Activated CD8-positive, alpha-beta T cell treated with anti-CD3 and anti-CD28 coated beads for 36 hours (primary cell): ENCODE results near the gene KDM2B. TPM values are rescaled to one million over a fixed set of nuclear protein-coding genes. Genes with fewer than 3 reads are reported as not detected.

Experiments used
- ATAC-seq: fragments of 200-7000 bp; cut with Tn5 transposase; one replicate; pipeline ENCODE4 v1.10.0; 2021; ENCODE audit warnings: mild to moderate bottlenecking, moderate library complexity
- CTCF ChIA-PET: fragments of 350-600 bp; sonication (Branson Sonifier 250); formaldehyde crosslinking; loops from one replicate; lab custom pipeline; 2021; ENCODE audit warnings: antibody characterized with exemption; lab: Charles Lee
- POLR2A ChIA-PET: fragments of 350-600 bp; sonication (Branson Sonifier 250); formaldehyde crosslinking; loops from one replicate; lab custom pipeline; 2021; ENCODE audit warnings: antibody characterized with exemption; lab: Charles Lee
- DNase-seq: peaks from one replicate; pipeline ENCODE4 v3.0.0-alpha.2; 2020
- H3K27ac Mint-ChIP-seq: one replicate; pipeline ENCODE4 v1.8.0; 2021; ENCODE audit warnings: mild to moderate bottlenecking, mixed read lengths
- H3K27me3 Mint-ChIP-seq: one replicate; pipeline ENCODE4 v1.8.0; 2021; ENCODE audit warnings: mixed read lengths
- H3K36me3 Mint-ChIP-seq: one replicate; pipeline ENCODE4 v1.8.0; 2021; ENCODE audit warnings: low read depth, mixed read lengths
- H3K4me1 Mint-ChIP-seq: one replicate; pipeline ENCODE4 v1.8.0; 2021; ENCODE audit warnings: low read depth, mixed read lengths
- H3K4me3 Mint-ChIP-seq: one replicate; pipeline ENCODE4 v1.8.0; 2021; ENCODE audit warnings: mild to moderate bottlenecking, moderate library complexity, mixed read lengths
- H3K9me3 Mint-ChIP-seq: one replicate; pipeline ENCODE4 v1.8.0; 2021; ENCODE audit warnings: mixed read lengths
- CTCF ChIP-seq: fragments of 200-600 bp; IDR thresholded peaks from one replicate; pipeline ENCODE4 v1.8.0; 2022; ENCODE audit warnings: antibody characterized with exemption, mild to moderate bottlenecking
- intact Hi-C: fragments of 100-400 bp; cut with micrococcal nuclease; formaldehyde crosslinking; loops from one replicate; pipeline ENCODE4 v1.10.0; 2022
- total RNA-seq, 2 experiments: library from RNA; stranded (reverse); gene quantifications; one replicate each; pipeline ENCODE4 v1.2.3, GENCODE V29; 2021

KDM2B gene
- total RNA-seq, 2 experiments from 2014 or later, result 61.0 to 61.7 TPM

GRCh38 chr12:121448771-121449315 is 132.0 kb downstream of the KDM2B start:
- Mint-ChIP-seq H3K4me1 (peaks cover 20% of the 10 kb centered on the region), H3K9me3 (no peaks in the 10 kb centered on the region), H3K4me3 (no peak overlapping the region), H3K36me3 (peaks cover 25% of the 10 kb centered on the region), H3K27ac (no peak overlapping the region), H3K27me3 (no peaks in the 10 kb centered on the region)
- CTCF ChIA-PET, result interaction anchor here (0.9 to 3.9 kb wide), 3 partner anchors 9 to 114 kb away, joined by 3 to 15 read pairs (median 3); no protein-coding TSS in a partner anchor
- ATAC-seq, result no peak
- intact Hi-C loops, result loop anchor here (10.0 kb wide), 1 partner anchor 114 kb away; no protein-coding TSS in a partner anchor
- no peak for DNase-seq
- POLR2A ChIA-PET, result no interaction called here
- no peak for TF ChIP-seq CTCF

- Mint-ChIP-seq H3K4me3 (no peak overlapping the region), H3K9me3 (no peaks in the 10 kb centered on the region), H3K36me3 (peaks cover 24% of the 10 kb centered on the region), H3K4me1 (peaks cover 21% of the 10 kb centered on the region), H3K27ac (no peak overlapping the region), H3K27me3 (no peaks in the 10 kb centered on the region)
- no peak for ATAC-seq
- ChIA-PET POLR2A (interaction anchor here (0.7 to 1.0 kb wide), 2 partner anchors 112 to 314 kb away, joined by 3 to 4 read pairs; no protein-coding TSS in a partner anchor), CTCF (interaction anchor here (1.0 to 6.9 kb wide), 3 partner anchors 14 to 112 kb away, joined by 4 to 75 read pairs (median 15); no protein-coding TSS in a partner anchor)
- TF ChIP-seq CTCF, result no peak
- DNase-seq, result no peak
- intact Hi-C loops, result loop anchor here (10.0 kb wide), 1 partner anchor 112 kb away; no protein-coding TSS in a partner anchor
Measured at GRCh38 chr12:121446750-121447149, 134.1 kb downstream of the KDM2B start.

GRCh38 chr12:121444842-121445202 is 136.0 kb downstream of the KDM2B start:
- Mint-ChIP-seq H3K27me3 (no peaks in the 10 kb centered on the region), H3K4me1 (peaks cover 19% of the 10 kb centered on the region), H3K36me3 (peaks cover 35% of the 10 kb centered on the region), H3K27ac (no peak overlapping the region), H3K9me3 (no peaks in the 10 kb centered on the region), H3K4me3 (no peak overlapping the region)
- intact Hi-C loops, result loop anchor here (10.0 kb wide), 1 partner anchor 110 kb away; no protein-coding TSS in a partner anchor
- no peak for TF ChIP-seq CTCF
- DNase-seq, result no peak
- ChIA-PET CTCF (interaction anchor here (1.2 to 6.9 kb wide), 8 partner anchors 8 to 350 kb away, joined by 3 to 75 read pairs (median 6); no protein-coding TSS in a partner anchor), POLR2A (interaction anchor here (1.2 to 1.3 kb wide), 2 partner anchors 9 to 12 kb away, joined by 4 to 6 read pairs; no protein-coding TSS in a partner anchor)
- no peak for ATAC-seq

- H3K36me3 Mint-ChIP-seq, result peaks cover 35% of the 10 kb centered on the region
- peaks cover 16% of the 10 kb centered on the region for H3K4me1 Mint-ChIP-seq
- no peaks in the 10 kb centered on the region for H3K27me3 Mint-ChIP-seq
- DNase-seq (no peak), ATAC-seq (no peak)
- intact Hi-C loops, result loop anchor here (10.0 kb wide), 1 partner anchor 109 kb away; no protein-coding TSS in a partner anchor
- no peak overlapping the region for H3K27ac Mint-ChIP-seq
- no peak for TF ChIP-seq CTCF
- POLR2A ChIA-PET, result interaction anchor here (1.1 to 1.3 kb wide), 3 partner anchors 9 to 55 kb away, joined by 4 to 6 read pairs (median 4); no protein-coding TSS in a partner anchor
- CTCF ChIA-PET, result interaction anchor here (0.8 to 6.9 kb wide), 37 partner anchors 8 to 350 kb away, joined by 3 to 80 read pairs (median 5); partner anchors contain the start of gene RNF34
- H3K4me3 Mint-ChIP-seq, result no peak overlapping the region
- no peaks in the 10 kb centered on the region for H3K9me3 Mint-ChIP-seq
Measured at GRCh38 chr12:121443911-121444841, 136.6 kb downstream of the KDM2B start.
